Kidney (tissue), 14 donors: ENCODE data around the gene WRAP73. TPM values are rescaled to one million over a fixed set of nuclear protein-coding genes. Genes with fewer than 3 reads are reported as not detected.

Experiments used
- DNase-seq, 5 donors: peaks; one replicate each; pipeline ENCODE4 v3.0.0-alpha.2; 2013 to 2020
- FAIRE-seq: peaks from 2 replicates; lab custom pipeline; 2012; peaks lifted over from hg19 to GRCh38; lab: Jason Lieb, UNC
- H3K27ac ChIP-seq, 2 donors: one replicate each; pipeline ENCODE4 v1.7.0; 2013; ENCODE audit warnings: low read depth in 2 of 2, low read length in 2 of 2, inconsistent platforms in 1 of 2
- H3K27me3 ChIP-seq: one replicate; pipeline ENCODE4 v1.7.1; 2013; ENCODE audit warnings: low read length, inconsistent platforms; ENCODE audit not compliant: control insufficient read depth, insufficient read depth
- H3K36me3 ChIP-seq, 3 donors: one replicate each; pipeline versions ENCODE4 v1.7.0 to v1.7.1; 2013; ENCODE audit warnings: low read length in 3 of 3, control low read depth in 1 of 3, inconsistent platforms in 1 of 3; ENCODE audit not compliant: insufficient read depth in 3 of 3, control insufficient read depth in 2 of 3
- H3K4me1 ChIP-seq, 3 donors: one replicate each; pipeline versions ENCODE4 v1.7.0 to v1.7.1; 2013; ENCODE audit warnings: low read length in 3 of 3, inconsistent platforms in 1 of 3, low read depth in 1 of 3; ENCODE audit not compliant: control insufficient read depth in 2 of 3, insufficient read depth in 2 of 3
- H3K4me3 ChIP-seq, 3 donors: one replicate each; pipeline versions ENCODE4 v1.7.0 to v1.8.1; 2013; ENCODE audit warnings: low read length in 3 of 3, control low read depth in 1 of 3, inconsistent platforms in 1 of 3
- H3K9ac ChIP-seq, 3 donors: one replicate each; pipeline versions ENCODE4 v1.7.0 to v1.7.1; 2013; ENCODE audit warnings: low read length in 3 of 3, control low read depth in 1 of 3, inconsistent platforms in 1 of 3
- H3K9me3 ChIP-seq, 3 donors: one replicate each; pipeline versions ENCODE4 v1.7.0 to v1.7.1; 2013; ENCODE audit warnings: low read length in 3 of 3, control low read depth in 1 of 3, inconsistent platforms in 1 of 3; ENCODE audit not compliant: control insufficient read depth in 2 of 3, insufficient read depth in 1 of 3
- intact Hi-C: fragments of 100-400 bp; cut with DNase I; formaldehyde crosslinking; loops from one replicate; pipeline ENCODE4 v1.11.1; 2022
- polyA plus RNA-seq: library from polyadenylated mRNA; stranded (reverse); fragments of 350-450 nt; fragmentation: Illumina TruSeq; extraction: RNeasy Lipid Tissue Mini Kit (QIAGEN cat#74804); gene quantifications from one replicate; pipeline ENCODE4 v1.2.3, GENCODE V29; 2014; ENCODE audit warnings: low read depth, low replicate concordance; ENCODE audit not compliant: insufficient read depth
- total RNA-seq: library from RNA; stranded (reverse); fragmentation: NEBNext Ultra II Directional; extraction: Animal tissue kit (Norgen Biotek cat#: 25700); gene quantifications from one replicate; pipeline ENCODE4 v1.2.1, GENCODE V29; 2021
- TF ChIP-seq, protein P1 (sequence below): IDR thresholded peaks from 3 replicates; pipeline ENCODE4 v1.5.1; 2012; ENCODE audit warnings: mild to moderate bottlenecking, moderate library complexity, borderline replicate concordance; ENCODE audit not compliant: insufficient read depth; ENCODE audit errors: extremely low read depth
- donor health status: control.
- donor health status: control.
- donor health status: control.
- donor health status: control.
- donor health status: control.
- donor health status: DM: yes; HTN: yes; CAD: no.
- donor health status: Normal renal cell carcinoma (clear cell type).

Gene WRAP73
- total and polyA plus RNA-seq, 2 donors from 2014 or later = 18.4 to 19.6 TPM

DNA sequence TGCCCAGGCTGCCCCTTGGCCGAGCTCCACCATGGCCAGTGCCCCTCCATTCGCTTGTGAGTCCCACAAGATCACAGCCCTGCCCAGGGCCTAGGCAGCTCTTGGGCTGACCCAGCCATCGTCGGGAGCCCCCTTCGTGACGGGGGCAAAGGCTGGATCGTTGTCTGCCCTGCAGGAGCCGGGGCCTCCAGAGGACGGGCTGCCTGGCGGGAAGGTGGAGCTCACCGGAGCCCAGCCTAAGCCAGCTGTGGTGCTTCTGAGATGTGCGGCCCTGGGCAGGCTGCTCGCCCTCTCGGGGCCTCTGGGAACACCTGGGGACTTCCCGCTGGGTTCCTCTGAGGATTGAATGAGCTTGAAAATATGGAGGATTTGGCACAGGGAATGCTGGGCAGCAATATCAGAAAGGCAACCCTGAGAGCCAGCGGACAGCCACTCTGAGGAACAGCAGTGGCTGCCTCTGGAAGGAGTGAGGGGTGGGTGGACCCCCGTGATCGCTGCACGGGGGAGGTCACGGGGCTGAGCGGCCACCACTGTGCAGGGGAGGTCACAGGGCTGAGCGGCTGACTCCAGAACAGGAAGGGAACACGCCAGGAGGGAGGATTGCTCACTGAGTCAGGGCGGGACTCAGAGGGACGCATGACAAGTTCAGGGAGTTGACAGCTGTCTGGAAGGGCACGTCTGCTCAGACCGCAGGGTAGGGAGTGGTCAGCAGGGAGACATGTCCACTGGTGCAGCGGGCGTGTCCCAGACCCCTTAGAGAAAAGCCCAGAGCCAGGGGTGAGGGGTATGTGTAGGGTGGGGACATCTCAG is 21.7 kb upstream of the WRAP73 start:
- Histone ChIP-seq H3K9me3 (no peaks in the 10 kb centered on the region), H3K27me3 (no peaks in the 10 kb centered on the region), H3K4me3 (no peak overlapping the region), H3K4me1 (peaks cover 0 to 5% (median 0%) of the 10 kb centered on the region in 3 donors), H3K27ac (no peak overlapping the region), H3K9ac (no peak overlapping the region), H3K36me3 (no peaks in the 10 kb centered on the region)
- DNase-seq (peak in 1 of 5 donors; percentile 73), FAIRE-seq (no peak)
- TF ChIP-seq, protein P1, sequence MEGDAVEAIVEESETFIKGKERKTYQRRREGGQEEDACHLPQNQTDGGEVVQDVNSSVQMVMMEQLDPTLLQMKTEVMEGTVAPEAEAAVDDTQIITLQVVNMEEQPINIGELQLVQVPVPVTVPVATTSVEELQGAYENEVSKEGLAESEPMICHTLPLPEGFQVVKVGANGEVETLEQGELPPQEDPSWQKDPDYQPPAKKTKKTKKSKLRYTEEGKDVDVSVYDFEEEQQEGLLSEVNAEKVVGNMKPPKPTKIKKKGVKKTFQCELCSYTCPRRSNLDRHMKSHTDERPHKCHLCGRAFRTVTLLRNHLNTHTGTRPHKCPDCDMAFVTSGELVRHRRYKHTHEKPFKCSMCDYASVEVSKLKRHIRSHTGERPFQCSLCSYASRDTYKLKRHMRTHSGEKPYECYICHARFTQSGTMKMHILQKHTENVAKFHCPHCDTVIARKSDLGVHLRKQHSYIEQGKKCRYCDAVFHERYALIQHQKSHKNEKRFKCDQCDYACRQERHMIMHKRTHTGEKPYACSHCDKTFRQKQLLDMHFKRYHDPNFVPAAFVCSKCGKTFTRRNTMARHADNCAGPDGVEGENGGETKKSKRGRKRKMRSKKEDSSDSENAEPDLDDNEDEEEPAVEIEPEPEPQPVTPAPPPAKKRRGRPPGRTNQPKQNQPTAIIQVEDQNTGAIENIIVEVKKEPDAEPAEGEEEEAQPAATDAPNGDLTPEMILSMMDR = no peak
- intact Hi-C loops = no loop called here

DNA sequence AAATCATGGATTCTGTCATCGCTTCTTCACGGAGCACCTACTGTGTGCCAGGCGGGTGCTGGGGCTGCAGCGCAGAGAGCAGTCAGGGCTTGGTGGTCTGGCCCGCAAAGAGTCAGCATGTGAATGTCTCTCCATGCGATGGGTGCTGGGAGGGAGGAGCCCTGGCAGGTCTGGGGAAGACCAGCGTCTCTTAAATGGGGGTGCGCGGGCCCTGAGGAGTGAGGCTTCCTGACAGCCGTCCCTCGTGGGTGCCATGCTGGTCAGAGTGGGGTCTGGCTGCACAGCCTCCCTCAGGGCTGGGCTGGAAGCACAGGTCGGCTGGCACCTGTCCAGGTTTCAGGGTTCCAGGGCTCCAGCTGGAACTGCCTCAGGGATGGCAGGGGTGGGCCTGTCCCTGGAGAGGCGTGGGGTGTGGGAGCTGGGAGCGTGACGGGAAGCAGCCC is 20.9 kb upstream of the WRAP73 start:
- Histone ChIP-seq H3K4me3 (no peak overlapping the region), H3K27ac (no peak overlapping the region), H3K36me3 (no peaks in the 10 kb centered on the region), H3K9ac (no peak overlapping the region), H3K4me1 (peaks cover 0 to 5% (median 0%) of the 10 kb centered on the region in 3 donors), H3K27me3 (no peaks in the 10 kb centered on the region), H3K9me3 (no peaks in the 10 kb centered on the region)
- peak in 2 of 5 donors; percentile 53 to 73 for DNase-seq
- TF ChIP-seq, protein P1 = no peak
- intact Hi-C loops = no loop called here
- FAIRE-seq = no peak

DNA sequence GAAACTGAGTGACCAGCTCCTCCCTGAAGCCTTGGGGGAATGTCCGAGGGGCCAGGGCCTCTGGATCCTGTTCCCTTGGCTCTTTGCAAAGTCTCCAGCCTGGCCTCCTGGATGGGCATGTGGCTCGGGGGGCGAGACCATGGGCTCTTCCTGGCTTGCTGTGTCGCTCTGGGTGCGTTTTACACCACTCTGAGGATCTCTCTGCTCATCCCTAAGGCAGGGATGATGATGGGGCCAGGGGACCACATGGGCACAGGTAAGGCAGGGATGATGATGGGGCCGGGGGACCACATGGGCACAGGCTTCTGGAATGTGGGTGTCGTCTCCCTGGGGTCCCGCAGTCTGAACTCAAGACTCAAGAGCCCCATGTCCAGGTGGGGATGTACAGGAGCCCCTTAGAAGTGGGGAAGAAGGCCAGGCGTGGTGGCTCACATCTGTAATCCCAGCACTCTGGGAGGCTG is 20.1 kb upstream of the WRAP73 start:
- Histone ChIP-seq H3K27ac (no peak overlapping the region), H3K9ac (no peak overlapping the region), H3K4me1 (peaks cover 0 to 5% (median 0%) of the 10 kb centered on the region in 3 donors), H3K27me3 (no peaks in the 10 kb centered on the region), H3K4me3 (no peak overlapping the region), H3K9me3 (no peaks in the 10 kb centered on the region), H3K36me3 (no peaks in the 10 kb centered on the region)
- FAIRE-seq (no peak), DNase-seq (peak in 1 of 5 donors; percentile 53)
- TF ChIP-seq, protein P1 = no peak
- intact Hi-C loops = no loop called here
